GM18951 (cell line): Measurements from ENCODE around the gene POMP.

ENCODE experiments used
- POLR2A ChIP-seq: IDR thresholded peaks from 4 replicates; pipeline ENCODE4 v1.6.1; 2011; ENCODE audit warnings: mild to moderate bottlenecking; ENCODE audit not compliant: insufficient read length, insufficient read depth; ENCODE audit errors: extremely low read depth
- in situ Hi-C: fragments of 300-500 bp; cut with MboI; formaldehyde crosslinking; loops from one replicate; pipeline ENCODE4 v1.12.0; 2022; ENCODE audit warnings: low sequenced_read_pairs, mixed read lengths, inconsistent platforms; ENCODE audit not compliant: unreplicated experiment

POMP gene

GRCh38 chr13:28723806-28724205 is 64.9 kb downstream of the POMP start:
- in situ Hi-C loops = no loop called here
- TF ChIP-seq POLR2A = no peak

DNA sequence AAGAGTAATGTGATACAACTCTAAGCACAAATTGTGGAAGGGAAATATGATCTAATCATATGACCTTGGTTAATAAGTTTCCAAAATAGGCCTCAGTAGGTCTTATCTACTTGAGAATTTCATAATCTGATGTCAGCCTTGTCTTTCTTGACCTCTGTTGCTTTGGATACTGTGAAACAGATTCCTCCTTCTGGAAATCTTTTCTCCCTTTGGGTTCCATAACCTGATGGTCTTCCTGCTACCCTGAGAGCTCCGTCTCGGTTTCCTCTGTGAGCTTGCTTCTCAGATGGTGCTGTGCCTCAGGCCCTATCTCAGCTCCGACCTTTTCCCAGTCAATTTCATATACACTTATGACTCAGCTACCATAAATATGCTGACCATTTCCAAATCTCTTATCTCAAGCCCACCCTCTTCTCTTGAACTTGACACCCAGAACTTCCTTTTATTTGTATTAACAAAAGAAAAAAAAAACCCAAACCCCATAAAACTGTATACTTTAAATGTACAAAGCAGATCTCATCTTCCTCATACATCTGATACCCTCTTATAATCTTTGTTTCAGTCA is 66.2 kb downstream of the POMP start:
- in situ Hi-C loops = no loop called here
- TF ChIP-seq POLR2A = no peak
